ENCODE measurements around the gene JADE3.
A peak's percentile ranks its signal among the peaks of the same experiment; 100 is the strongest.

Gene JADE3

GRCh38 chrX:47068214-47068613 is 156.0 kb downstream of the JADE3 start:
- H3K4me3 Mint-ChIP-seq = no peak overlapping the region
- ATAC-seq (replicated peaks; ENCODE audit: extremely low read depth, poor library complexity, severe bottlenecking) (no peak), DNase-seq (ENCODE audit: low spot score in 2 of 2) (no peak)
- no peaks in the 10 kb centered on the region for H3K27me3 Mint-ChIP-seq
- peaks cover 2% of the 10 kb centered on the region for H3K36me3 Mint-ChIP-seq (ENCODE audit: insufficient read depth)
- H3K9me3 Mint-ChIP-seq = no peaks in the 10 kb centered on the region
- no peaks in the 10 kb centered on the region for H3K4me1 Mint-ChIP-seq
- H3K27ac Mint-ChIP-seq (ENCODE audit: low read depth) = no peak overlapping the region

GRCh38 chrX:47068720-47069119 is 156.5 kb downstream of the JADE3 start:
- DNase-seq (ENCODE audit: low spot score in 2 of 2) (no peak), ATAC-seq (replicated peaks; ENCODE audit: extremely low read depth, poor library complexity, severe bottlenecking) (no peak)
- H3K36me3 Mint-ChIP-seq (ENCODE audit: insufficient read depth) = peaks cover 2% of the 10 kb centered on the region
- no peaks in the 10 kb centered on the region for H3K4me1 Mint-ChIP-seq
- no peak overlapping the region for H3K27ac Mint-ChIP-seq (ENCODE audit: low read depth)
- no peak overlapping the region for H3K4me3 Mint-ChIP-seq
- no peaks in the 10 kb centered on the region for H3K9me3 Mint-ChIP-seq
- H3K27me3 Mint-ChIP-seq = no peaks in the 10 kb centered on the region

- ATAC-seq (replicated peaks; ENCODE audit: extremely low read depth, poor library complexity, severe bottlenecking) (no peak), DNase-seq (ENCODE audit: low spot score in 2 of 2) (no peak)
- Mint-ChIP-seq H3K27ac (ENCODE audit: low read depth) (no peak within 1 kb of the TSS), H3K4me1 (no peaks in the 10 kb centered on the region), H3K36me3 (ENCODE audit: insufficient read depth) (no peaks in the 10 kb centered on the region), H3K9me3 (no peaks in the 10 kb centered on the region), H3K27me3 (no peaks in the 10 kb centered on the region), H3K4me3 (no peak within 1 kb of the TSS)
Measured at GRCh38 chrX:47078129-47079043, 166.2 kb downstream of the JADE3 start, which contains the start of gene RGN. TSS of gene RGN (plus strand) at chrX:47078443. CDS start at chrX:47081145, 2,702 bp downstream.

GRCh38 chrX:47080215-47080914 is 168.1 kb downstream of the JADE3 start:
- no peaks in the 10 kb centered on the region for H3K27me3 Mint-ChIP-seq
- no peaks in the 10 kb centered on the region for H3K4me1 Mint-ChIP-seq
- H3K27ac Mint-ChIP-seq (ENCODE audit: low read depth) = no peak overlapping the region
- ATAC-seq (replicated peaks; ENCODE audit: extremely low read depth, poor library complexity, severe bottlenecking) = no peak
- H3K36me3 Mint-ChIP-seq (ENCODE audit: insufficient read depth) = no peaks in the 10 kb centered on the region
- no peak overlapping the region for H3K4me3 Mint-ChIP-seq
- H3K9me3 Mint-ChIP-seq = no peaks in the 10 kb centered on the region
- DNase-seq (ENCODE audit: low spot score in 2 of 2) = no peak

- no peak overlapping the region for H3K27ac Mint-ChIP-seq (ENCODE audit: low read depth)
- no peak overlapping the region for H3K4me3 Mint-ChIP-seq
- H3K27me3 Mint-ChIP-seq = no peaks in the 10 kb centered on the region
- DNase-seq (ENCODE audit: low spot score in 2 of 2) (no peak), ATAC-seq (replicated peaks; ENCODE audit: extremely low read depth, poor library complexity, severe bottlenecking) (no peak)
- no peaks in the 10 kb centered on the region for H3K9me3 Mint-ChIP-seq
- no peaks in the 10 kb centered on the region for H3K4me1 Mint-ChIP-seq
- no peaks in the 10 kb centered on the region for H3K36me3 Mint-ChIP-seq (ENCODE audit: insufficient read depth)
Measured at GRCh38 chrX:47080915-47081236, 168.7 kb downstream of the JADE3 start.

GRCh38 chrX:47091149-47091775 is 179.0 kb downstream of the JADE3 start:
- no peaks in the 10 kb centered on the region for H3K9me3 Mint-ChIP-seq
- peaks cover 7% of the 10 kb centered on the region for H3K4me1 Mint-ChIP-seq
- peaks cover 2% of the 10 kb centered on the region for H3K36me3 Mint-ChIP-seq (ENCODE audit: insufficient read depth)
- H3K4me3 Mint-ChIP-seq = no peak overlapping the region
- ATAC-seq (replicated peaks; ENCODE audit: extremely low read depth, poor library complexity, severe bottlenecking) (no peak), DNase-seq (ENCODE audit: low spot score in 2 of 2) (no peak)
- H3K27me3 Mint-ChIP-seq = no peaks in the 10 kb centered on the region
- peak overlapping the region; percentile 42 for H3K27ac Mint-ChIP-seq (ENCODE audit: low read depth)

- Mint-ChIP-seq H3K27ac (ENCODE audit: low read depth) (no peak overlapping the region), H3K36me3 (ENCODE audit: insufficient read depth) (peaks cover 2% of the 10 kb centered on the region), H3K4me3 (no peak overlapping the region), H3K9me3 (no peaks in the 10 kb centered on the region), H3K4me1 (peaks cover 7% of the 10 kb centered on the region), H3K27me3 (no peaks in the 10 kb centered on the region)
- no peak for DNase-seq (ENCODE audit: low spot score in 2 of 2)
- no peak for ATAC-seq (replicated peaks; ENCODE audit: extremely low read depth, poor library complexity, severe bottlenecking)
Measured at GRCh38 chrX:47093248-47093647, 181.0 kb downstream of the JADE3 start.

GRCh38 chrX:47093860-47094259 is 181.6 kb downstream of the JADE3 start:
- peaks cover 7% of the 10 kb centered on the region for H3K4me1 Mint-ChIP-seq
- H3K27ac Mint-ChIP-seq (ENCODE audit: low read depth) = no peak overlapping the region
- ATAC-seq (replicated peaks; ENCODE audit: extremely low read depth, poor library complexity, severe bottlenecking) = no peak

GRCh38 chrX:47097018-47097417 is 184.8 kb downstream of the JADE3 start:
- DNase-seq (ENCODE audit: low spot score in 2 of 2) (no peak), ATAC-seq (replicated peaks; ENCODE audit: extremely low read depth, poor library complexity, severe bottlenecking) (no peak)
- H3K9me3 Mint-ChIP-seq = no peaks in the 10 kb centered on the region
- no peak overlapping the region for H3K4me3 Mint-ChIP-seq
- H3K27ac Mint-ChIP-seq (ENCODE audit: low read depth) = no peak overlapping the region
- H3K36me3 Mint-ChIP-seq (ENCODE audit: insufficient read depth) = no peaks in the 10 kb centered on the region
- no peaks in the 10 kb centered on the region for H3K27me3 Mint-ChIP-seq
- H3K4me1 Mint-ChIP-seq = no peaks in the 10 kb centered on the region

More at GRCh38 chrX:47093860-47094259, 181.6 kb downstream of the JADE3 start:
- no peak for DNase-seq (ENCODE audit: low spot score in 2 of 2)
- Mint-ChIP-seq H3K4me3 (no peak overlapping the region), H3K36me3 (ENCODE audit: insufficient read depth) (no peaks in the 10 kb centered on the region), H3K9me3 (no peaks in the 10 kb centered on the region), H3K27me3 (no peaks in the 10 kb centered on the region)

GRCh38 chrX:47098338-47099094 is 186.3 kb downstream of the JADE3 start:
- no peak overlapping the region for H3K27ac Mint-ChIP-seq (ENCODE audit: low read depth)
- no peak for ATAC-seq (replicated peaks; ENCODE audit: extremely low read depth, poor library complexity, severe bottlenecking)

GRCh38 chrX:47101206-47101605 is 189.0 kb downstream of the JADE3 start:
- H3K4me1 Mint-ChIP-seq = no peaks in the 10 kb centered on the region
- no peak overlapping the region for H3K4me3 Mint-ChIP-seq
- DNase-seq (ENCODE audit: low spot score in 2 of 2) (no peak), ATAC-seq (replicated peaks; ENCODE audit: extremely low read depth, poor library complexity, severe bottlenecking) (no peak)
- no peak overlapping the region for H3K27ac Mint-ChIP-seq (ENCODE audit: low read depth)
- no peaks in the 10 kb centered on the region for H3K27me3 Mint-ChIP-seq
- H3K9me3 Mint-ChIP-seq = no peaks in the 10 kb centered on the region
- H3K36me3 Mint-ChIP-seq (ENCODE audit: insufficient read depth) = no peaks in the 10 kb centered on the region

More at GRCh38 chrX:47098338-47099094, 186.3 kb downstream of the JADE3 start:
- no peaks in the 10 kb centered on the region for H3K9me3 Mint-ChIP-seq
- no peaks in the 10 kb centered on the region for H3K4me1 Mint-ChIP-seq
- H3K4me3 Mint-ChIP-seq = no peak overlapping the region
- H3K27me3 Mint-ChIP-seq = no peaks in the 10 kb centered on the region
- H3K36me3 Mint-ChIP-seq (ENCODE audit: insufficient read depth) = no peaks in the 10 kb centered on the region
- DNase-seq (ENCODE audit: low spot score in 2 of 2) = no peak
